IMR-90 (cell line): ENCODE data around the gene ARHGAP8.

ENCODE experiments used
- BHLHE40 ChIP-seq: fragments of 150-350 bp; IDR thresholded peaks from 2 replicates; pipeline ENCODE4 v1.6.1; 2016; ENCODE audit warnings: mild to moderate bottlenecking, low read depth, low read length
- CEBPB ChIP-seq: IDR thresholded peaks from 2 replicates; pipeline ENCODE4 v1.6.1; 2012; ENCODE audit warnings: low read depth, low read length, improper control_type of control experiment
- FOS ChIP-seq: fragments of 150-350 bp; IDR thresholded peaks from 2 replicates; pipeline ENCODE4 v1.6.1; 2016; ENCODE audit warnings: low read depth, low read length
- MAFK ChIP-seq: IDR thresholded peaks from 2 replicates; pipeline ENCODE4 v1.6.1; 2012; ENCODE audit warnings: low read depth, low read length, improper control_type of control experiment
- POLR2A ChIP-seq: IDR thresholded peaks from 2 replicates; pipeline ENCODE4 v1.6.1; 2012; ENCODE audit warnings: mild to moderate bottlenecking, low read depth, low read length
- RAD21 ChIP-seq: IDR thresholded peaks from 2 replicates; pipeline ENCODE4 v1.6.1; 2012; ENCODE audit warnings: low read length, improper control_type of control experiment
- RCOR1 ChIP-seq: IDR thresholded peaks from 2 replicates; pipeline ENCODE4 v1.6.1; 2012; ENCODE audit warnings: mild to moderate bottlenecking, low read length, improper control_type of control experiment; ENCODE audit not compliant: insufficient replicate concordance
- SMC3 ChIP-seq: fragments of 150-350 bp; IDR thresholded peaks from 2 replicates; pipeline ENCODE4 v1.6.1; 2016; ENCODE audit warnings: low read depth, mild to moderate bottlenecking, antibody characterized with exemption, low read length, moderate library complexity
- TF ChIP-seq, protein P1 (sequence below): conservative IDR thresholded peaks from 2 replicates; pipeline ENCODE4 v1.5.1; 2012; ENCODE audit warnings: mild to moderate bottlenecking, low read depth, low read length, improper control_type of control experiment
- TF ChIP-seq, protein P2 (sequence below): fragments of 150-350 bp; IDR thresholded peaks from 2 replicates; pipeline ENCODE4 v1.6.1; 2016; ENCODE audit warnings: low read depth, mild to moderate bottlenecking, low read length, moderate library complexity, borderline replicate concordance
- TF ChIP-seq, protein P3 (sequence below): fragments of 150-350 bp; IDR thresholded peaks from 2 replicates; pipeline ENCODE4 v1.6.1; 2017; ENCODE audit warnings: mild to moderate bottlenecking, antibody characterized with exemption, low read length, low read depth

DNA sequence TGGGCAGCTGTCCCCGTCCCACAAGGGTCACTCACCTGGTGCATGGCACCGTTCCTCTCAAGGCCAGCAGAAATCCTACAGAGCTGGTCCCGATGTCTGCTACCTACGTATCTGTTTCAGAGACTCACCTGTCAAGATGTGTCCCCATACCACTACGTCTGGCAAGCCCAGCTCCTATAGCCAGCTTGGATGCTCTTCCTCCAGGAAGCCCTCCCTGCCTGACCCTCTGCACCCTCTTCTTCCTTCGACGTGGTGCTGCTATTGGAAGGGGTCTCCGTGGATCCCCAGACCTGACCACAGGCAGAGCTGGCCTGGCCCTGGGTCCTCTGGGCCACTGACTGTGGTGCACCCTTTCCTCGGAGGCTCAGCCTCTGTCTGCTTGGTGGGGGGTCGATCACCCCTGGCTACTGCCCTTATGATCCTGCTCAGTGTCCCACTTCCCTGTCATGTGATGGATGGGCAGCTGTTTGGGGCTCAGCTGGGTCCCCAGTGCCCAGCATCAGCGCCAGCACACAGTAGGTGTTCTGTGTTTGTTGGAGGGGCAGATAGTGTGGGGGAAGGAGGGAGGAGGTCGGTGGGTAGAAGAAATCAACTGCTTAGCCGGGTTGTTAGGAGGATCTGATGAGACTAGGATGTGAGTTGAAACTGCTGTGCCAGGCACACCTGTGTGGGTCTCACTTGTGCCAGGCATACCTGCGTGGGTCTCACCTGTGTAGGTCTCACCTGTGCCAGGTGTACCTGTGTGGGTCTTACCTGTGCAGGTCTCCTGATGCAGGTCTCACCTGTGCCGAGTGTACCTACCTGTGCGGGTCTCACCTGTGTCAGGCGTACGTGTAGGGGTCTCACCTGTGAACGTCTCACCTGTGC, 21.7 kb upstream of the ARHGAP8 start:
- TF ChIP-seq, protein P1, sequence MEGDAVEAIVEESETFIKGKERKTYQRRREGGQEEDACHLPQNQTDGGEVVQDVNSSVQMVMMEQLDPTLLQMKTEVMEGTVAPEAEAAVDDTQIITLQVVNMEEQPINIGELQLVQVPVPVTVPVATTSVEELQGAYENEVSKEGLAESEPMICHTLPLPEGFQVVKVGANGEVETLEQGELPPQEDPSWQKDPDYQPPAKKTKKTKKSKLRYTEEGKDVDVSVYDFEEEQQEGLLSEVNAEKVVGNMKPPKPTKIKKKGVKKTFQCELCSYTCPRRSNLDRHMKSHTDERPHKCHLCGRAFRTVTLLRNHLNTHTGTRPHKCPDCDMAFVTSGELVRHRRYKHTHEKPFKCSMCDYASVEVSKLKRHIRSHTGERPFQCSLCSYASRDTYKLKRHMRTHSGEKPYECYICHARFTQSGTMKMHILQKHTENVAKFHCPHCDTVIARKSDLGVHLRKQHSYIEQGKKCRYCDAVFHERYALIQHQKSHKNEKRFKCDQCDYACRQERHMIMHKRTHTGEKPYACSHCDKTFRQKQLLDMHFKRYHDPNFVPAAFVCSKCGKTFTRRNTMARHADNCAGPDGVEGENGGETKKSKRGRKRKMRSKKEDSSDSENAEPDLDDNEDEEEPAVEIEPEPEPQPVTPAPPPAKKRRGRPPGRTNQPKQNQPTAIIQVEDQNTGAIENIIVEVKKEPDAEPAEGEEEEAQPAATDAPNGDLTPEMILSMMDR, result no peak
- TF ChIP-seq BHLHE40 (no peak), POLR2A (no peak), FOS (no peak), RCOR1 (no peak), CEBPB (no peak), MAFK (no peak), SMC3 (no peak), RAD21 (no peak)
- TF ChIP-seq, protein P2, sequence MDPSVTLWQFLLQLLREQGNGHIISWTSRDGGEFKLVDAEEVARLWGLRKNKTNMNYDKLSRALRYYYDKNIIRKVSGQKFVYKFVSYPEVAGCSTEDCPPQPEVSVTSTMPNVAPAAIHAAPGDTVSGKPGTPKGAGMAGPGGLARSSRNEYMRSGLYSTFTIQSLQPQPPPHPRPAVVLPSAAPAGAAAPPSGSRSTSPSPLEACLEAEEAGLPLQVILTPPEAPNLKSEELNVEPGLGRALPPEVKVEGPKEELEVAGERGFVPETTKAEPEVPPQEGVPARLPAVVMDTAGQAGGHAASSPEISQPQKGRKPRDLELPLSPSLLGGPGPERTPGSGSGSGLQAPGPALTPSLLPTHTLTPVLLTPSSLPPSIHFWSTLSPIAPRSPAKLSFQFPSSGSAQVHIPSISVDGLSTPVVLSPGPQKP, result no peak
- TF ChIP-seq, protein P3, sequence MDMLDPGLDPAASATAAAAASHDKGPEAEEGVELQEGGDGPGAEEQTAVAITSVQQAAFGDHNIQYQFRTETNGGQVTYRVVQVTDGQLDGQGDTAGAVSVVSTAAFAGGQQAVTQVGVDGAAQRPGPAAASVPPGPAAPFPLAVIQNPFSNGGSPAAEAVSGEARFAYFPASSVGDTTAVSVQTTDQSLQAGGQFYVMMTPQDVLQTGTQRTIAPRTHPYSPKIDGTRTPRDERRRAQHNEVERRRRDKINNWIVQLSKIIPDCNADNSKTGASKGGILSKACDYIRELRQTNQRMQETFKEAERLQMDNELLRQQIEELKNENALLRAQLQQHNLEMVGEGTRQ, result no peak
